HCT116 (cell line): ENCODE results near the gene LYL1. TPM values are rescaled to one million over a fixed set of nuclear protein-coding genes. Genes with fewer than 3 reads are reported as not detected.

Experiments
- ATAC-seq: fragments of 200-7000 bp; cut with Tn5 transposase; 2 replicates; pipeline ENCODE4 v1.9.1; 2020; ENCODE audit warnings: mild to moderate bottlenecking, moderate library complexity
- BruUV-seq: library from RNA; stranded (reverse); fragments of 400-500 nt; replicated peaks from 2 replicates; lab custom pipeline; 2021; lab: Mats Ljungman, UMichigan
- CTCF ChIA-PET: fragments of 300-600 bp; sonication (Branson Sonifier 250); formaldehyde crosslinking; loops from one replicate; lab custom pipeline; 2021; ENCODE audit warnings: antibody characterized with exemption; lab: Charles Lee
- POLR2A ChIA-PET: fragments of 300-600, 350-600 bp; sonication (Branson Sonifier 250); formaldehyde crosslinking; loops from one replicate; lab custom pipeline; 2021; ENCODE audit warnings: antibody characterized with exemption; lab: Charles Lee
- RAD21 ChIA-PET, 2 experiments: fragments of 300-600 bp; sonication (Branson Sonifier 250); formaldehyde crosslinking; loops; one replicate each; lab custom pipeline; 2023; ENCODE audit warnings: low total read pairs in 2 of 2; ENCODE audit not compliant: uncharacterized antibody in 2 of 2, unreplicated experiment in 2 of 2, low non-redundant PET in 1 of 2; lab: Charles Lee
- DNase-seq: peaks from one replicate; pipeline ENCODE4 v3.0.0-alpha.2; 2010; ENCODE audit warnings: low read depth, low spot score
- H2AFZ ChIP-seq: fragments of 200-600 bp; shearing (Covaris generic), sonication (generic); 2 replicates; pipeline ENCODE4 v1.6.1; 2017; ENCODE audit warnings: low read depth, mixed run types, mixed read lengths, antibody characterized with exemption, low read length; ENCODE audit not compliant: poor library complexity, severe bottlenecking
- H3K27ac ChIP-seq: 2 replicates; pipeline ENCODE4 v1.5.1; 2012; ENCODE audit warnings: low read depth, low read length
- H3K27me3 ChIP-seq: fragments of 200-600 bp; sonication (generic); 2 replicates; pipeline ENCODE4 v1.6.1; 2016; ENCODE audit warnings: mixed run types, low read length, mixed read lengths; ENCODE audit not compliant: insufficient read depth
- H3K36me3 ChIP-seq, 2 experiments: fragments of 200-500 bp in 1 of 2; fragments of 200-600 bp in 1 of 2; sonication (Bioruptor generic) in 1 of 2; sonication (generic) in 1 of 2; 2 replicates each; pipeline versions ENCODE4 v1.5.1 to v1.6.1; 2014 to 2016; ENCODE audit warnings: low read length in 2 of 2, inconsistent platforms in 1 of 2, mixed read lengths in 1 of 2, mixed run types in 1 of 2; ENCODE audit not compliant: insufficient read depth in 2 of 2, control insufficient read depth in 1 of 2
- H3K4me1 ChIP-seq, 2 experiments: fragments of 200-600 bp in 1 of 2; sonication (generic) in 1 of 2; 2 replicates each; pipeline versions ENCODE4 v1.5.1 to v1.6.1; 2012 to 2017; ENCODE audit warnings: low read length in 2 of 2, inconsistent platforms in 1 of 2, mild to moderate bottlenecking in 1 of 2, mixed read lengths in 1 of 2, mixed run types in 1 of 2, moderate library complexity in 1 of 2; ENCODE audit not compliant: insufficient read depth in 2 of 2, control insufficient read depth in 1 of 2
- H3K4me2 ChIP-seq: fragments of 200-600 bp; sonication (generic); 2 replicates; pipeline ENCODE4 v1.6.1; 2017; ENCODE audit warnings: mixed run types, low read length, mixed read lengths
- H3K4me3 ChIP-seq, 2 experiments: fragments of 200-600 bp in 1 of 2; sonication (generic) in 1 of 2; replicated peaks in 1 of 2; 2 replicates each; pipeline ENCODE4 v1.5.1; 2011 to 2016; ENCODE audit warnings: low read length in 2 of 2, control low read depth in 1 of 2, low read depth in 1 of 2, mild to moderate bottlenecking in 1 of 2, mixed read lengths in 1 of 2, mixed run types in 1 of 2
- H3K79me2 ChIP-seq: fragments of 200-600 bp; sonication (generic); 2 replicates; pipeline ENCODE4 v1.6.1; 2017; ENCODE audit warnings: mild to moderate bottlenecking, mixed run types, low read length, moderate library complexity, mixed read lengths; ENCODE audit not compliant: insufficient read depth
- H3K9ac ChIP-seq: fragments of 200-600 bp; sonication (generic); 2 replicates; pipeline ENCODE4 v1.6.1; 2016; ENCODE audit warnings: low read length, mixed read lengths
- H3K9me2 ChIP-seq: fragments of 200-600 bp; sonication (generic), shearing (Covaris generic); 2 replicates; pipeline ENCODE4 v1.6.1; 2017; ENCODE audit warnings: mixed run types, mild to moderate bottlenecking, moderate library complexity; ENCODE audit not compliant: insufficient read depth
- H3K9me3 ChIP-seq, 2 experiments: fragments of 200-500 bp in 1 of 2; fragments of 200-600 bp in 1 of 2; sonication (Bioruptor generic) in 1 of 2; sonication (generic) in 1 of 2; 2 replicates each; pipeline ENCODE4 v1.6.1; 2014 to 2017; ENCODE audit warnings: low read length in 2 of 2, mixed read lengths in 2 of 2, inconsistent platforms in 1 of 2, low read depth in 1 of 2, mild to moderate bottlenecking in 1 of 2, mixed run types in 1 of 2, moderate library complexity in 1 of 2; ENCODE audit not compliant: control insufficient read depth in 1 of 2, insufficient read depth in 1 of 2
- H4K20me1 ChIP-seq: fragments of 200-600 bp; sonication (generic), shearing (Covaris generic); 2 replicates; pipeline ENCODE4 v1.6.1; 2017; ENCODE audit warnings: mixed run types, mild to moderate bottlenecking, moderate library complexity; ENCODE audit not compliant: insufficient read depth
- ELF1 ChIP-seq: IDR thresholded peaks from 2 replicates; pipeline ENCODE4 v1.6.1; 2012; ENCODE audit warnings: low read depth, borderline replicate concordance
- EZH2 ChIP-seq: fragments of 200-600 bp; sonication (generic); IDR thresholded peaks from 2 replicates; pipeline ENCODE4 v1.6.1; 2017; ENCODE audit warnings: antibody characterized with exemption, mixed run types
- EZH2phosphoT487 ChIP-seq: fragments of 200-600 bp; IDR thresholded peaks from 2 replicates; pipeline ENCODE4 v1.6.1; 2018; ENCODE audit warnings: antibody characterized with exemption, borderline replicate concordance
- FOSL1 ChIP-seq: IDR thresholded peaks from 2 replicates; pipeline ENCODE4 v1.6.1; 2012; ENCODE audit warnings: low read depth
- SP1 ChIP-seq: IDR thresholded peaks from 2 replicates; pipeline ENCODE4 v1.6.1; 2012; ENCODE audit warnings: low read depth
- intact Hi-C: fragments of 100-400 bp; cut with micrococcal nuclease; formaldehyde crosslinking; loops from 2 replicates; pipeline ENCODE4 v1.10.0; 2022
- total RNA-seq: library from RNA; stranded (reverse); gene quantifications from one replicate; pipeline ENCODE4 v1.2.1, GENCODE V29; 2021; ENCODE audit not compliant: unreplicated experiment
- TF ChIP-seq, protein P1 (sequence below), 3 experiments: fragments of 200-600 bp in 1 of 3; sonication (generic) in 1 of 3; IDR thresholded peaks in 2 of 3; conservative IDR thresholded peaks in 1 of 3; 2 replicates each; pipeline ENCODE4 v1.5.1; 2012 to 2017; ENCODE audit warnings: low read depth in 2 of 3, low read length in 2 of 3, antibody characterized with exemption in 1 of 3, borderline replicate concordance in 1 of 3, control low read depth in 1 of 3, mild to moderate bottlenecking in 1 of 3, mixed read lengths in 1 of 3, mixed run types in 1 of 3, moderate library complexity in 1 of 3; ENCODE audit not compliant: insufficient read depth in 1 of 3
- TF ChIP-seq, protein P2 (sequence below): IDR thresholded peaks from 2 replicates; pipeline ENCODE4 v1.6.1; 2011; ENCODE audit warnings: mild to moderate bottlenecking, low read length, moderate library complexity; ENCODE audit not compliant: insufficient replicate concordance; ENCODE audit errors: extremely low read depth

LYL1 gene
- total RNA-seq, 1 experiment from 2014 or later: 2.6 TPM

DNA sequence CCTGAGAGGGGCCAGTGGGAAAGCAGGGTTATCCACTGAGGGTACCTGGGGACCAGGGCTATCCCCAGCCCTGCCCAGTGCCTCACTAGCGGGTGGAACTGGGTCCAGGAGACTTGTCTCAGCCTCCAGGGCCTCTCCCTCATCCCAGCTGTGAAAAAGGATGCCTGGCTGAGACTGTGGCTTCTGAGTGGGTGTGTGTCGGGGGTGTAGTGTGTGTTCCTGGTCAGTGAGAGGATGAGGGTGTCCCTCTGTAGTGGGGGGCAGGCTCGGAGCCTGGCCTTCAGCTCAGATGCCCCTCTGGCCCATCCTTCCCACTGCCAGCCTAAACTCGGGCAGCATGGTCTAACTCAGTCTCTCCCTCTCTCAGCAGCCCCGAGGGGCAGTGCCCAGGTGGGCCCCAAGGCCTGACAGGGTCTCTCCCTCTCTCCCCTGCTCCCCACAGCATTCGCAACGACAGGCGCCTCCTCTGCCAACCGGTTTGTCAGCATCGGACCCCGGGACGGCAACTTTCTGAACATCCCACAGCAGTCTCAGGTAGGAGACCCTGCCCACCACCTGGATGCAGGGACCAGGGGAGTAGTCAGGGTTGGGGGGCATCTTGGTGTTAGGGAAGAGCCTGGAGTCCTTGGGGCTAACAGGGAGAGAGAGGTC, 12.7 kb downstream of the LYL1 start:
- intact Hi-C loops: loop anchor here (5.0 kb wide), 1 partner anchor 58 kb away; no protein-coding TSS in a partner anchor
- H3K4me3 ChIP-seq: no peak overlapping the region

DNA sequence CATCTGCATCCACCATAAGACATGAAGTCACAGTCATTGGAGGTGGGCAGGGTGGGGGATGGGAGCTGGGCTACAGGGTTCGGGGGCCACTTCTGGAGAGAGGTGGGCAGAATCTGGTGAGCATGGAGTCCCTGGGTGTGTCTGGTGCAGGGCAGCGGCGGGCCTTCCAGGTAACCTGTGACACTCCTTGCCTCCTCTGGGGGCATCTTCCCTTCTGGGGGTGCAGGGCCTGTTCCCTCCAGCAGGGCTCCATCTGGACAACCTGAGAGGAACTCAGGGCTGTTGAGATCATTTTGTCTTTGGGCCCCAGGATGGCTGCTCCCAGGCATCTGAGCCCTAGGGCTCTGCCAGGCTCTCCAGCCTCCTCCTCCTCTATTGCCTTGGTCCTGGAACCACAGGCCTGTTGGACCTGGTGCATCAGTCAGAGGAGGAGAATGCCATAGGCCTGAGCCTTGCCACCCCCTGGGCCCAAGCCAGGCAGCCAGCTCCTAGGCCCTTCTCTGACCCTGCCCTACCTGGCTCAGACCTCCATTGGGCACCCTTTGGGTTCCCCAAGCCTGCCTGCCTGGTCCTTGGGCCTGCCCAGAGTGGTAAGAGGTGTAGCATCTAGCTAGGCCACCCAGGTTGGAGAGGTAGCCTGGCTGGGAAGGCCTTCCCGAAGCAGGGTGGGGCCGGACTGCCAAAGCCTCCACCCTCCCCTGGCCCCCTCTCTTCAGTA, 13.4 kb downstream of the LYL1 start:
- BruUV-seq: no TSS peak
- Histone ChIP-seq H2AFZ (no peak overlapping the region), H4K20me1 (no peaks in the 10 kb centered on the region), H3K9me3 (no peaks in the 10 kb centered on the region), H3K36me3 (no peaks in the 10 kb centered on the region), H3K9me2 (no peaks in the 10 kb centered on the region), H3K27me3 (no peaks in the 10 kb centered on the region), H3K4me1 (peaks cover 5 to 9% of the 10 kb centered on the region in 2 experiments; a peak in 3 of 4 replicates)
- CTCF ChIA-PET: interaction anchor here (1.5 to 3.0 kb wide), 2 partner anchors 28 to 112 kb away, joined by 6 to 9 read pairs; no protein-coding TSS in a partner anchor
- TF ChIP-seq SP1: no peak
- TF ChIP-seq, protein P1, sequence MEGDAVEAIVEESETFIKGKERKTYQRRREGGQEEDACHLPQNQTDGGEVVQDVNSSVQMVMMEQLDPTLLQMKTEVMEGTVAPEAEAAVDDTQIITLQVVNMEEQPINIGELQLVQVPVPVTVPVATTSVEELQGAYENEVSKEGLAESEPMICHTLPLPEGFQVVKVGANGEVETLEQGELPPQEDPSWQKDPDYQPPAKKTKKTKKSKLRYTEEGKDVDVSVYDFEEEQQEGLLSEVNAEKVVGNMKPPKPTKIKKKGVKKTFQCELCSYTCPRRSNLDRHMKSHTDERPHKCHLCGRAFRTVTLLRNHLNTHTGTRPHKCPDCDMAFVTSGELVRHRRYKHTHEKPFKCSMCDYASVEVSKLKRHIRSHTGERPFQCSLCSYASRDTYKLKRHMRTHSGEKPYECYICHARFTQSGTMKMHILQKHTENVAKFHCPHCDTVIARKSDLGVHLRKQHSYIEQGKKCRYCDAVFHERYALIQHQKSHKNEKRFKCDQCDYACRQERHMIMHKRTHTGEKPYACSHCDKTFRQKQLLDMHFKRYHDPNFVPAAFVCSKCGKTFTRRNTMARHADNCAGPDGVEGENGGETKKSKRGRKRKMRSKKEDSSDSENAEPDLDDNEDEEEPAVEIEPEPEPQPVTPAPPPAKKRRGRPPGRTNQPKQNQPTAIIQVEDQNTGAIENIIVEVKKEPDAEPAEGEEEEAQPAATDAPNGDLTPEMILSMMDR (IDR thresholded peaks at IDR 0.05 in 2 of 3, conservative IDR thresholded peaks at IDR 0.05 in 1 of 3; ENCODE audit: borderline replicate concordance in 1 of 3, insufficient read depth in 1 of 3, low read depth in 2 of 3, low read length in 2 of 3): peak in 2 of 3 experiments; percentile 69 to 74; a peak in 4 of 6 replicates
- no peak for TF ChIP-seq FOSL1
- no peak for TF ChIP-seq ELF1
- TF ChIP-seq, protein P2, sequence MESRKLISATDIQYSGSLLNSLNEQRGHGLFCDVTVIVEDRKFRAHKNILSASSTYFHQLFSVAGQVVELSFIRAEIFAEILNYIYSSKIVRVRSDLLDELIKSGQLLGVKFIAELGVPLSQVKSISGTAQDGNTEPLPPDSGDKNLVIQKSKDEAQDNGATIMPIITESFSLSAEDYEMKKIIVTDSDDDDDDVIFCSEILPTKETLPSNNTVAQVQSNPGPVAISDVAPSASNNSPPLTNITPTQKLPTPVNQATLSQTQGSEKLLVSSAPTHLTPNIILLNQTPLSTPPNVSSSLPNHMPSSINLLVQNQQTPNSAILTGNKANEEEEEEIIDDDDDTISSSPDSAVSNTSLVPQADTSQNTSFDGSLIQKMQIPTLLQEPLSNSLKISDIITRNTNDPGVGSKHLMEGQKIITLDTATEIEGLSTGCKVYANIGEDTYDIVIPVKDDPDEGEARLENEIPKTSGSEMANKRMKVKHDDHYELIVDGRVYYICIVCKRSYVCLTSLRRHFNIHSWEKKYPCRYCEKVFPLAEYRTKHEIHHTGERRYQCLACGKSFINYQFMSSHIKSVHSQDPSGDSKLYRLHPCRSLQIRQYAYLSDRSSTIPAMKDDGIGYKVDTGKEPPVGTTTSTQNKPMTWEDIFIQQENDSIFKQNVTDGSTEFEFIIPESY: no peak
- TF ChIP-seq, all 23 proteins: peak for 1
- RAD21 ChIA-PET: no interaction called here
- POLR2A ChIA-PET: no interaction called here
- Histone ChIP-seq H3K9ac (no peak overlapping the region), H3K79me2 (no peaks in the 10 kb centered on the region), H3K4me2 (no peak overlapping the region), H3K4me3 (no peak overlapping the region), H3K27ac (no peak overlapping the region)
- intact Hi-C loops: no loop called here
- ATAC-seq: peak; percentile 81
- DNase-seq: no peak

More for the DNA sequence above, 12.7 kb downstream of the LYL1 start:
- Histone ChIP-seq H3K27ac (no peak overlapping the region), H3K27me3 (no peaks in the 10 kb centered on the region), H2AFZ (no peak overlapping the region), H3K79me2 (no peaks in the 10 kb centered on the region), H3K9me3 (no peaks in the 10 kb centered on the region), H3K36me3 (no peaks in the 10 kb centered on the region), H3K9me2 (no peaks in the 10 kb centered on the region), H3K9ac (no peak overlapping the region), H3K4me1 (peaks cover 6 to 10% of the 10 kb centered on the region in 2 experiments; a peak in 3 of 4 replicates), H3K4me2 (no peak overlapping the region), H4K20me1 (no peaks in the 10 kb centered on the region)
- no TSS peak for BruUV-seq
- POLR2A ChIA-PET: no interaction called here
- DNase-seq: no peak
- ATAC-seq: no peak
- RAD21 ChIA-PET: no interaction called here
- TF ChIP-seq SP1 (no peak), EZH2 (no peak), EZH2phosphoT487 (no peak)
- CTCF ChIA-PET: interaction anchor here (1.5 to 3.0 kb wide), 2 partner anchors 29 to 112 kb away, joined by 6 to 9 read pairs; no protein-coding TSS in a partner anchor
